Progenitor cell of endocrine pancreas (in vitro differentiated cells): Measurements from ENCODE around the gene ARHGEF2. TPM values are rescaled to one million over a fixed set of nuclear protein-coding genes. Genes with fewer than 3 reads are reported as not detected.
"Not testable (repeated sequence)": the region's sequence is repeated elsewhere in the genome, so short reads cannot be mapped to it uniquely, and the experiment has no call there.

Experiments used
- DNase-seq: peaks from one replicate; pipeline ENCODE4 v3.0.0; 2021; ENCODE audit warnings: low spot score; ENCODE audit not compliant: unreplicated experiment
- H3K27ac Mint-ChIP-seq: 2 replicates; pipeline ENCODE4 v1.8.0; 2021; ENCODE audit warnings: mild to moderate bottlenecking, moderate library complexity, mixed read lengths
- H3K27me3 Mint-ChIP-seq: 2 replicates; pipeline ENCODE4 v1.8.0; 2021; ENCODE audit warnings: mixed read lengths
- H3K36me3 Mint-ChIP-seq: 2 replicates; pipeline ENCODE4 v1.8.0; 2022; ENCODE audit warnings: mixed read lengths; ENCODE audit not compliant: insufficient read depth
- H3K4me1 Mint-ChIP-seq: 2 replicates; pipeline ENCODE4 v1.8.0; 2021; ENCODE audit warnings: low read depth, mixed read lengths
- H3K4me3 Mint-ChIP-seq: 2 replicates; pipeline ENCODE4 v1.8.0; 2021; ENCODE audit warnings: low read depth, mild to moderate bottlenecking, moderate library complexity, mixed read lengths
- H3K9me3 Mint-ChIP-seq: 2 replicates; pipeline ENCODE4 v1.8.0; 2021; ENCODE audit warnings: low read depth, mixed read lengths
- CTCF ChIP-seq: fragments of 200-600 bp; sonication (generic); IDR thresholded peaks from one replicate; pipeline ENCODE4 v1.5.0; 2021; ENCODE audit warnings: antibody characterized with exemption, mild to moderate bottlenecking; ENCODE audit not compliant: unreplicated experiment
- total RNA-seq: library from RNA; stranded (reverse); gene quantifications from 2 replicates; pipeline ENCODE4 v1.2.1, GENCODE V29; 2021

ARHGEF2 gene
- total RNA-seq, 1 donor from 2014 or later, result 103 TPM

- no peak for DNase-seq
- Mint-ChIP-seq H3K27ac (no peak overlapping the region), H3K9me3 (no peaks in the 10 kb centered on the region), H3K27me3 (no peaks in the 10 kb centered on the region), H3K4me1 (peaks cover 18% of the 10 kb centered on the region), H3K36me3 (peaks cover 16% of the 10 kb centered on the region), H3K4me3 (peak overlapping the region; percentile 52)
- no peak for TF ChIP-seq CTCF
These were observed 45.9 kb downstream of the ARHGEF2 start for GRCh38 chr1:155932487-155932886.

- TF ChIP-seq CTCF, result no peak
- Mint-ChIP-seq H3K9me3 (no peaks in the 10 kb centered on the region), H3K27ac (no peak overlapping the region), H3K27me3 (no peaks in the 10 kb centered on the region), H3K36me3 (peaks cover 17% of the 10 kb centered on the region), H3K4me1 (peaks cover 18% of the 10 kb centered on the region), H3K4me3 (peak overlapping the region; percentile 52)
- DNase-seq, result no peak
These were observed 46.3 kb downstream of the ARHGEF2 start for GRCh38 chr1:155932081-155932480.

GRCh38 chr1:155931332-155932038 lies 46.9 kb downstream of the ARHGEF2 start:
- Mint-ChIP-seq H3K27ac (peak overlapping the region; percentile 85), H3K4me3 (peak overlapping the region; percentile 56), H3K27me3 (no peaks in the 10 kb centered on the region), H3K9me3 (no peaks in the 10 kb centered on the region), H3K4me1 (peaks cover 18% of the 10 kb centered on the region), H3K36me3 (peaks cover 23% of the 10 kb centered on the region)
- no peak for TF ChIP-seq CTCF
- no peak for DNase-seq

- DNase-seq, H3K27ac Mint-ChIP-seq, H3K9me3 Mint-ChIP-seq, H3K27me3 Mint-ChIP-seq: not testable (repeated sequence)
- H3K4me1 Mint-ChIP-seq, result peaks cover 18% of the 10 kb centered on the region
- peak overlapping the region; percentile 56 for H3K4me3 Mint-ChIP-seq
- H3K36me3 Mint-ChIP-seq, result peaks cover 26% of the 10 kb centered on the region
These were observed 47.6 kb downstream of the ARHGEF2 start for GRCh38 chr1:155930725-155931124.

- DNase-seq, result no peak
- Mint-ChIP-seq H3K4me1 (peaks cover 18% of the 10 kb centered on the region), H3K27me3 (no peaks in the 10 kb centered on the region)
These were observed 49.3 kb downstream of the ARHGEF2 start for GRCh38 chr1:155929057-155929456.

More at GRCh38 chr1:155929057-155929456, 49.3 kb downstream of the ARHGEF2 start:
- TF ChIP-seq CTCF, result no peak
- Mint-ChIP-seq H3K27ac (no peak overlapping the region), H3K4me3 (no peak overlapping the region), H3K9me3 (no peaks in the 10 kb centered on the region), H3K36me3 (peaks cover 30% of the 10 kb centered on the region)
